ENCODE results near the gene TMX1.

DNA sequence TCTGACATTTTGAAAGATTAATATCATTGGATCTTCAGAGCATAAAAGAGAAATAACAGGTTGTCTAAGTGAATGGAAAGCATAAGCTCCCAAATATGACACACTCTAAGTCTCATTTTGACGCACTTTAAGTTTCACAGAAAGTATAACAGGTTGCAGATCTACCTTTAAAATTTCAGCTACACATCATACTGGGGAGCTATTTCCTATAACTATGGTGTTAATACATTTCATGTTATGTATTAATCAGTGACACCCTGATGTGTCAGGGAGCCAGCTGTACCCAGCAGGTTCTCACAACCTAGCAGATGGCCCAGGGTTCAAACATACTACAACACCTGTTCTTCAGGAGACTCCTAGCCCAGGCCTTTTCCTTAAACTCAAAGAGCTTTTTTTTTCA is 31.1 kb upstream of the TMX1 start:
- TF ChIP-seq, protein P1, sequence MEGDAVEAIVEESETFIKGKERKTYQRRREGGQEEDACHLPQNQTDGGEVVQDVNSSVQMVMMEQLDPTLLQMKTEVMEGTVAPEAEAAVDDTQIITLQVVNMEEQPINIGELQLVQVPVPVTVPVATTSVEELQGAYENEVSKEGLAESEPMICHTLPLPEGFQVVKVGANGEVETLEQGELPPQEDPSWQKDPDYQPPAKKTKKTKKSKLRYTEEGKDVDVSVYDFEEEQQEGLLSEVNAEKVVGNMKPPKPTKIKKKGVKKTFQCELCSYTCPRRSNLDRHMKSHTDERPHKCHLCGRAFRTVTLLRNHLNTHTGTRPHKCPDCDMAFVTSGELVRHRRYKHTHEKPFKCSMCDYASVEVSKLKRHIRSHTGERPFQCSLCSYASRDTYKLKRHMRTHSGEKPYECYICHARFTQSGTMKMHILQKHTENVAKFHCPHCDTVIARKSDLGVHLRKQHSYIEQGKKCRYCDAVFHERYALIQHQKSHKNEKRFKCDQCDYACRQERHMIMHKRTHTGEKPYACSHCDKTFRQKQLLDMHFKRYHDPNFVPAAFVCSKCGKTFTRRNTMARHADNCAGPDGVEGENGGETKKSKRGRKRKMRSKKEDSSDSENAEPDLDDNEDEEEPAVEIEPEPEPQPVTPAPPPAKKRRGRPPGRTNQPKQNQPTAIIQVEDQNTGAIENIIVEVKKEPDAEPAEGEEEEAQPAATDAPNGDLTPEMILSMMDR (conservative IDR thresholded peaks at IDR 0.05 in 1 of 2, IDR thresholded peaks at IDR 0.05 in 1 of 2; ENCODE audit: extremely low read depth in 1 of 2, insufficient read depth in 1 of 2, low read depth in 1 of 2, low read length in 2 of 2), result no peak
- no peak for TF ChIP-seq EZH2 (IDR thresholded peaks at IDR 0.05; ENCODE audit: borderline replicate concordance, low read length)

All from mammary epithelial cell (primary cell).